ENCODE data around the gene NLRP6.
"Not testable (repeated sequence)": the region's sequence is repeated elsewhere in the genome, so short reads cannot be mapped to it uniquely, and the experiment has no call there.

DNA sequence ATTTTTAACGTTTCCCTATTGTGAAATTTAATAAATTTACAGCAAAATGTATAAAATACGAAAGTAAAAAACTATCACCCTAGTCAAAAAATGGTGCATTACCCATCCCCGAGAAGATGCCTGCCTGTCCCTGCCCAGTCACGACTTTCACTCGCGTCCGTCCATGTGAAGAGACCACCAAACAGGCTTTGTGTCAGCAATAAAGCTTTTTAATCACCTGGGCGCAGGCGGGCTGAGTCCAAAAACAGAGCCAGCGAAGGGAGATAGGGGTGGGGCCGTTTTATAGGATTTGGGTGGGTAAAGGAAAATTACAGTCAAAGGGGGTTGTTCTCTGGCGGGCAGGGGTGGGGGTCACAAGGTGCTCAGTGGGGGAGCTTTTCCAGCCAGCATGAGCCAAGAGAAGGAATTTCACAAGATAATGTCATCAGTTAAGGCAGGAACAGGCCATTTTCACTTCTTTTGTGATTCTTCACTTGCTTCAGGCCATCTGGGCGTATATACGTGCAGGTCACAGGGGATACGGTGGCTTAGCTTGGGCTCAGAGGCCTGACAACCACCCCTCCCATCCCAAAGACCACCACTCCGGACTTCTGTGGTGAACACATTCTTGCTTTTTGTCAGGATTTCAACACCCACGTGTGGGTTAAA, 55.5 kb downstream of the NLRP6 start:
- TF ChIP-seq, protein P1, sequence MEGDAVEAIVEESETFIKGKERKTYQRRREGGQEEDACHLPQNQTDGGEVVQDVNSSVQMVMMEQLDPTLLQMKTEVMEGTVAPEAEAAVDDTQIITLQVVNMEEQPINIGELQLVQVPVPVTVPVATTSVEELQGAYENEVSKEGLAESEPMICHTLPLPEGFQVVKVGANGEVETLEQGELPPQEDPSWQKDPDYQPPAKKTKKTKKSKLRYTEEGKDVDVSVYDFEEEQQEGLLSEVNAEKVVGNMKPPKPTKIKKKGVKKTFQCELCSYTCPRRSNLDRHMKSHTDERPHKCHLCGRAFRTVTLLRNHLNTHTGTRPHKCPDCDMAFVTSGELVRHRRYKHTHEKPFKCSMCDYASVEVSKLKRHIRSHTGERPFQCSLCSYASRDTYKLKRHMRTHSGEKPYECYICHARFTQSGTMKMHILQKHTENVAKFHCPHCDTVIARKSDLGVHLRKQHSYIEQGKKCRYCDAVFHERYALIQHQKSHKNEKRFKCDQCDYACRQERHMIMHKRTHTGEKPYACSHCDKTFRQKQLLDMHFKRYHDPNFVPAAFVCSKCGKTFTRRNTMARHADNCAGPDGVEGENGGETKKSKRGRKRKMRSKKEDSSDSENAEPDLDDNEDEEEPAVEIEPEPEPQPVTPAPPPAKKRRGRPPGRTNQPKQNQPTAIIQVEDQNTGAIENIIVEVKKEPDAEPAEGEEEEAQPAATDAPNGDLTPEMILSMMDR (conservative IDR thresholded peaks at IDR 0.05; ENCODE audit: low read depth, low read length) = not testable (repeated sequence)
- not testable (repeated sequence) for TF ChIP-seq EZH2 (IDR thresholded peaks at IDR 0.05; ENCODE audit: borderline replicate concordance, low read depth, low read length, poor library complexity, severe bottlenecking)

All from A673 (cell line).